GM23338 (cell line): ENCODE data around the gene RPL28. TPM values are rescaled to one million over a fixed set of nuclear protein-coding genes. Genes with fewer than 3 reads are reported as not detected.

Experiments used
- ATAC-seq: fragments of 200-7000 bp; cut with Tn5 transposase; 3 replicates; pipeline ENCODE4 v1.9.1; 2020
- DNase-seq: peaks from one replicate; pipeline ENCODE4 v3.0.0-alpha.2; 2015; ENCODE audit warnings: low spot score
- H2AFZ ChIP-seq: fragments of 200-600 bp; sonication (generic); 2 replicates; pipeline ENCODE4 v1.8.0; 2016; ENCODE audit warnings: antibody characterized with exemption, mild to moderate bottlenecking, moderate library complexity
- H3F3A ChIP-seq: fragments of 200-600 bp; sonication (generic); replicated peaks from 2 replicates; pipeline ENCODE4 v1.8.0; 2017; ENCODE audit warnings: antibody characterized with exemption, mixed run types, low read depth
- H3K27ac ChIP-seq: fragments of 200-600 bp; sonication (generic); 2 replicates; pipeline ENCODE4 v1.6.1; 2016; ENCODE audit warnings: low read depth
- H3K27me3 ChIP-seq: fragments of 200-600 bp; sonication (generic); 2 replicates; pipeline ENCODE4 v1.8.0; 2016; ENCODE audit warnings: mild to moderate bottlenecking, mixed run types, moderate library complexity; ENCODE audit not compliant: insufficient read depth
- H3K36me3 ChIP-seq: fragments of 200-600 bp; sonication (generic); 2 replicates; pipeline ENCODE4 v1.8.0; 2016; ENCODE audit warnings: mild to moderate bottlenecking; ENCODE audit not compliant: insufficient read depth
- H3K4me1 ChIP-seq: fragments of 200-600 bp; sonication (generic); 2 replicates; pipeline ENCODE4 v1.8.0; 2016; ENCODE audit warnings: mild to moderate bottlenecking, moderate library complexity; ENCODE audit not compliant: insufficient read depth
- H3K4me2 ChIP-seq: fragments of 200-600 bp; sonication (generic); 2 replicates; pipeline ENCODE4 v1.7.1; 2017; ENCODE audit warnings: mixed run types
- H3K4me3 ChIP-seq: fragments of 200-600 bp; sonication (generic); 2 replicates; pipeline ENCODE4 v1.6.1; 2016; ENCODE audit warnings: mixed run types
- H3K79me2 ChIP-seq: fragments of 200-600 bp; sonication (generic); replicated peaks from 2 replicates; pipeline ENCODE4 v1.8.0; 2017; ENCODE audit warnings: mild to moderate bottlenecking; ENCODE audit not compliant: insufficient read depth
- H3K9me2 ChIP-seq: fragments of 200-600 bp; sonication (generic); 2 replicates; pipeline ENCODE4 v1.8.0; 2017; ENCODE audit not compliant: insufficient read depth
- H4K20me1 ChIP-seq: fragments of 200-600 bp; sonication (generic); replicated peaks from 2 replicates; pipeline ENCODE4 v1.8.0; 2017; ENCODE audit warnings: mild to moderate bottlenecking; ENCODE audit not compliant: insufficient read depth
- H3K27ac Mint-ChIP-seq: 2 replicates; pipeline ENCODE4 v1.8.0; 2020; ENCODE audit warnings: inconsistent platforms, mild to moderate bottlenecking, moderate library complexity, mixed read lengths
- H3K27me3 Mint-ChIP-seq: 3 replicates; pipeline ENCODE4 v1.8.0; 2022; ENCODE audit warnings: low read depth, mild to moderate bottlenecking, moderate library complexity, mixed read lengths, inconsistent platforms; ENCODE audit not compliant: insufficient read depth, poor library complexity
- H3K36me3 Mint-ChIP-seq: 3 replicates; pipeline ENCODE4 v1.8.0; 2021; ENCODE audit warnings: low read depth, mild to moderate bottlenecking, inconsistent platforms, moderate library complexity, mixed read lengths
- H3K4me1 Mint-ChIP-seq: 3 replicates; pipeline ENCODE4 v1.8.0; 2020; ENCODE audit warnings: mild to moderate bottlenecking, inconsistent platforms, mixed read lengths
- H3K4me3 Mint-ChIP-seq: 3 replicates; pipeline ENCODE4 v1.8.0; 2021; ENCODE audit warnings: moderate library complexity, mild to moderate bottlenecking, inconsistent platforms, mixed read lengths
- H3K9me3 Mint-ChIP-seq: 3 replicates; pipeline ENCODE4 v1.8.0; 2020; ENCODE audit warnings: moderate library complexity, mild to moderate bottlenecking, inconsistent platforms, mixed read lengths
- CREB1 ChIP-seq: fragments of 250-450 bp; sonication (Bioruptor Pico); IDR thresholded peaks from 2 replicates; pipeline ENCODE4 v1.5.0; 2020; ENCODE audit warnings: low read depth, mild to moderate bottlenecking, moderate library complexity
- NANOG ChIP-seq: IDR thresholded peaks from 2 replicates; pipeline ENCODE4 v1.6.1; 2016; ENCODE audit warnings: antibody characterized with exemption, borderline replicate concordance
- POLR2AphosphoS5 ChIP-seq: IDR thresholded peaks from 2 replicates; pipeline ENCODE4 v1.6.1; 2016; ENCODE audit warnings: antibody characterized with exemption, low read depth
- ZNF462 ChIP-seq: fragments of 250-450 bp; sonication (Bioruptor Pico); IDR thresholded peaks from 2 replicates; pipeline ENCODE4 v1.5.0; 2020; ENCODE audit warnings: mild to moderate bottlenecking, moderate library complexity
- polyA plus RNA-seq: library from polyadenylated mRNA; unstranded; fragments of >200 nt; fragmentation: Nextera tagmentation; extraction: Ambion mirVana; gene quantifications from 2 replicates; pipeline ENCODE4 v1.2.1, GENCODE V29; 2016
- total RNA-seq: library from RNA; depleted of rRNA; stranded (reverse); fragments of >200 nt; shearing (Covaris generic); gene quantifications from 2 replicates; pipeline ENCODE4 v1.2.3, GENCODE V29; 2014

The RPL28 gene
- total and polyA plus RNA-seq, 2 experiments from 2014 or later: 737 to 1,528 TPM

- Histone ChIP-seq H3K36me3 (no peaks in the 10 kb centered on the region), H3F3A (0 out of 2 replicates have a peak, but pooled peaks cover 4% of the 10 kb centered on the region), H3K4me3 (peak overlapping the region; percentile 66), H2AFZ (no peak overlapping the region), H3K4me1 (peaks cover 3% of the 10 kb centered on the region; the same call in 1 of the 2 replicates), H4K20me1 (no peaks in the 10 kb centered on the region; the same call in 1 of the 2 replicates), H3K9me2 (no peaks in the 10 kb centered on the region), H3K27ac (no peak overlapping the region), H3K79me2 (no peaks in the 10 kb centered on the region), H3K4me2 (peak overlapping the region; percentile 87), H3K27me3 (peaks cover 52% of the 10 kb centered on the region)
- no peak overlapping the region for H3K27ac Mint-ChIP-seq
- H3K9me3 Mint-ChIP-seq: no peaks in the 10 kb centered on the region
- no peak for TF ChIP-seq CREB1 (CRISPR knock-in tag)
- no peak for TF ChIP-seq POLR2AphosphoS5
- TF ChIP-seq NANOG: no peak
- no peak for TF ChIP-seq ZNF462 (CRISPR knock-in tag)
- H3K36me3 Mint-ChIP-seq: peaks cover 15% of the 10 kb centered on the region
- peak; percentile 17 for ATAC-seq
- peak overlapping the region; percentile 77 for H3K4me3 Mint-ChIP-seq
- H3K4me1 Mint-ChIP-seq: peaks cover 3% of the 10 kb centered on the region; the same call in 1 of the 3 replicates
- DNase-seq: peak; percentile 71
- peaks cover 29% of the 10 kb centered on the region for H3K27me3 Mint-ChIP-seq
Measured at GRCh38 chr19:55451163-55451964, 65.6 kb downstream of the RPL28 start.
